Activated CD8-positive, alpha-beta memory T cell treated with anti-CD3 and anti-CD28 coated beads for 24 hours (primary cell): ENCODE data around the gene C1S.
A peak's percentile ranks its signal among the peaks of the same experiment; 100 is the strongest.
"Not testable (repeated sequence)": the region's sequence is repeated elsewhere in the genome, so short reads cannot be mapped to it uniquely, and the experiment has no call there.

Source experiments
- DNase-seq: peaks from one replicate; pipeline ENCODE4 v3.0.0-alpha.2; 2020

Gene C1S

GRCh38 chr12:7060353-7060954 is at the start of gene C1S:
TSS of gene C1S (plus strand) at chr12:7060718. CDS start at chr12:7061913, 1,195 bp downstream.
- DNase-seq = no peak

GRCh38 chr12:7011398-7011797 is 49.1 kb upstream of the C1S start:
- DNase-seq = not testable (repeated sequence)

- no peak for DNase-seq
These were observed 48.4 kb upstream of the C1S start for GRCh38 chr12:7012024-7012607.

GRCh38 chr12:7013101-7013500 is 47.4 kb upstream of the C1S start:
- no peak for DNase-seq

GRCh38 chr12:7015555-7016370 is 44.8 kb upstream of the C1S start:
- DNase-seq = no peak

- DNase-seq = no peak
These were observed 43.5 kb upstream of the C1S start for GRCh38 chr12:7016958-7017571.

- DNase-seq = no peak
These were observed 42.6 kb upstream of the C1S start for GRCh38 chr12:7017870-7018349.

GRCh38 chr12:7018350-7019042 is 42.0 kb upstream of the C1S start, which contains the start of gene LPCAT3:
TSS of gene LPCAT3 (minus strand) at chr12:7018476. CDS start at chr12:7018424, 52 bp downstream.
- peak; percentile 98 for DNase-seq

- no peak for DNase-seq
These were observed 41.4 kb upstream of the C1S start for GRCh38 chr12:7019043-7019569.

- no peak for DNase-seq
These were observed 38.6 kb upstream of the C1S start for GRCh38 chr12:7021956-7022355.

GRCh38 chr12:7023114-7023513 is 37.4 kb upstream of the C1S start:
- DNase-seq = no peak

- no peak for DNase-seq
These were observed 33.7 kb upstream of the C1S start for GRCh38 chr12:7026854-7027253.

GRCh38 chr12:7031306-7031705 is 29.2 kb upstream of the C1S start:
- DNase-seq = no peak

- peak; percentile 33 for DNase-seq
These were observed 27.5 kb upstream of the C1S start for GRCh38 chr12:7032990-7033389.

GRCh38 chr12:7034464-7034863 is 26.1 kb upstream of the C1S start:
- peak; percentile 0 for DNase-seq

- DNase-seq = peak; percentile 7
These were observed 25.1 kb upstream of the C1S start for GRCh38 chr12:7035463-7035862.

- DNase-seq = not testable (repeated sequence)
These were observed 23.1 kb upstream of the C1S start for GRCh38 chr12:7037411-7037810.

GRCh38 chr12:7038591-7038990 is 21.9 kb upstream of the C1S start:
- no peak for DNase-seq

GRCh38 chr12:7039403-7039802 is 21.1 kb upstream of the C1S start:
- no peak for DNase-seq

- no peak for DNase-seq
These were observed 17.7 kb upstream of the C1S start for GRCh38 chr12:7042842-7043241.

GRCh38 chr12:7045913-7046312 is 14.6 kb upstream of the C1S start:
- no peak for DNase-seq

- no peak for DNase-seq
These were observed 14.0 kb upstream of the C1S start for GRCh38 chr12:7046383-7047105.
